K562 (cell line): ENCODE results near the gene PDE6G. TPM values are rescaled to one million over a fixed set of nuclear protein-coding genes. Genes with fewer than 3 reads are reported as not detected.

Experiments used
- CBX3 ChIP-seq, 2 experiments: IDR thresholded peaks; 1 replicate in 1 of 2; 2 replicates in 1 of 2; pipeline ENCODE4 v1.6.1; 2012; ENCODE audit warnings: inconsistent platforms in 2 of 2, low read length in 2 of 2, borderline replicate concordance in 1 of 2, control low read depth in 1 of 2
- CREB1 ChIP-seq, 2 experiments: sonication (generic) in 1 of 2; formaldehyde crosslinking in 1 of 2; IDR thresholded peaks; 2 replicates each; pipeline versions ENCODE4 v1.6.1 to v1.8.0; 2012 to 2022; ENCODE audit warnings: inconsistent platforms in 1 of 2, mild to moderate bottlenecking in 1 of 2, missing genetic modification reagents in 1 of 2, moderate library complexity in 1 of 2
- CXXC5 ChIP-seq: fragments of 250-450 bp; sonication (Bioruptor Pico); IDR thresholded peaks from 2 replicates; pipeline ENCODE4 v1.8.0; 2022; ENCODE audit warnings: inconsistent platforms, mild to moderate bottlenecking, moderate library complexity
- ESRRA ChIP-seq: fragments of 450-650 bp; IDR thresholded peaks from 2 replicates; pipeline ENCODE4 v1.6.1; 2014; ENCODE audit warnings: low read depth, mild to moderate bottlenecking, moderate library complexity, borderline replicate concordance
- ETS2 ChIP-seq: IDR thresholded peaks from 2 replicates; pipeline ENCODE4 v1.6.1; 2016; ENCODE audit warnings: borderline replicate concordance, missing genetic modification characterization, mild to moderate bottlenecking, moderate library complexity, missing compliant biosample characterization; ENCODE audit not compliant: poor library complexity, severe bottlenecking
- MNT ChIP-seq, 2 experiments: fragments of 450-650 bp; conservative IDR thresholded peaks; 2 replicates each; pipeline ENCODE4 v1.6.1; 2017; ENCODE audit warnings: mild to moderate bottlenecking in 2 of 2, moderate library complexity in 2 of 2
- NCOR1 ChIP-seq: fragments of 450-650 bp; IDR thresholded peaks from 2 replicates; pipeline ENCODE4 v1.6.1; 2016; ENCODE audit warnings: mild to moderate bottlenecking, moderate library complexity
- SNRNP70 ChIP-seq: fragments of 200-400 bp; formaldehyde crosslinking; optimal IDR thresholded peaks from 2 replicates; pipeline ENCODE3; 2017; ENCODE audit warnings: low read depth, low read length
- TBP ChIP-seq: optimal IDR thresholded peaks from 2 replicates; pipeline ENCODE3; 2011; ENCODE audit warnings: low read depth, low read length, improper control_type of control experiment
- THAP7 ChIP-seq: fragments of 250-450 bp; sonication (Bioruptor Pico); IDR thresholded peaks from 2 replicates; pipeline ENCODE4 v1.5.0; 2021
- ZBTB40 ChIP-seq, 2 experiments: fragments of 450-650 bp in 1 of 2; sonication (generic) in 1 of 2; formaldehyde crosslinking in 1 of 2; IDR thresholded peaks; 2 replicates each; pipeline versions ENCODE4 v1.7.1 to v1.9.0; 2016 to 2022; ENCODE audit warnings: inconsistent platforms in 1 of 2, mild to moderate bottlenecking in 1 of 2, missing genetic modification reagents in 1 of 2
- polyA plus RNA-seq, 8 experiments: library from polyadenylated mRNA; depleted of rRNA in 4 of 8; stranded (reverse) in 5 of 8; unstranded in 3 of 8; fragments of >200 nt; fragmentation: Nextera tagmentation in 2 of 8; fragmentation: Illumina TruSeq in 1 of 8; extraction: Ambion mirVana in 2 of 8; extraction: Trizol in 1 of 8; gene quantifications; 2 replicates each; pipeline versions ENCODE4 v1.2.1 to v1.2.3, GENCODE V29; 2011 to 2014; ENCODE audit warnings: inconsistent platforms in 1 of 8, missing spikeins in 1 of 8
- total RNA-seq, 7 experiments: library from RNA; depleted of rRNA in 6 of 7; stranded (reverse); fragments of >200 nt in 6 of 7; fragmentation: Illumina TruSeq in 2 of 7; extraction: Trizol in 2 of 7; gene quantifications; 2 replicates each; pipeline versions ENCODE4 v1.2.1 to v1.2.3, GENCODE V29; 2011 to 2021; ENCODE audit warnings: low replicate concordance in 1 of 7

The PDE6G gene
- total and polyA plus RNA-seq, 9 of the 15 experiments (the other 6 are each of a cell fraction or from before 2014, with no cell fraction given) = 0.14 to 0.59 TPM; not detected in 7

- TF ChIP-seq ETS2 (tag) = peak; percentile 68
- peak in 1 of 2 experiments; percentile 63; a peak in 1 of 4 replicates for TF ChIP-seq MNT (conservative IDR thresholded peaks at IDR 0.05)
- TF ChIP-seq CREB1 (IDR thresholded peaks at IDR 0.05) = peak; percentile 69
- peak; percentile 69; the same call in 1 of the 2 replicates for TF ChIP-seq CREB1 (CRISPR knock-in tag; IDR thresholded peaks at IDR 0.05)
- 0 out of 3 replicates have a peak, but pooled peaks of 1 of the 2 experiments have one; percentile 37 for TF ChIP-seq CBX3 (IDR thresholded peaks at IDR 0.05; ENCODE audit: borderline replicate concordance in 1 of 2, low read length in 2 of 2)
- TF ChIP-seq CXXC5 = peak; percentile 95
- peak; percentile 15; the same call in 1 of the 2 replicates for TF ChIP-seq NCOR1
- TF ChIP-seq THAP7 (CRISPR knock-in tag) = peak; percentile 85; the same call in 1 of the 2 replicates
- TF ChIP-seq ZBTB40 (IDR thresholded peaks at IDR 0.05) = peak; percentile 89
- TF ChIP-seq ZBTB40 (CRISPR knock-in tag; IDR thresholded peaks at IDR 0.05) = no peak
- peak; percentile 95 for TF ChIP-seq TBP
- TF ChIP-seq SNRNP70 = no peak
- peak; percentile 41; the same call in 1 of the 2 replicates for TF ChIP-seq ESRRA
Observed at GRCh38 chr17:81636505-81637288, 19.6 kb downstream of the PDE6G start, which contains the start of the genes NPLOC4 and TSPAN10 (continued).
